Measurements from ENCODE around the gene PIGU. TPM values are rescaled to one million over a fixed set of nuclear protein-coding genes. Genes with fewer than 3 reads are reported as not detected.
A peak's percentile ranks its signal among the peaks of the same experiment; 100 is the strongest.

Gene PIGU
- total and polyA plus RNA-seq, 2 donors (not counting 1 experiment from before 2014, with no cell fraction given) = 12.0 to 19.3 TPM

GRCh38 chr20:34512955-34513419 is 163.9 kb downstream of the PIGU start:
- no peak overlapping the region for H3K9ac ChIP-seq (ENCODE audit: low read length)
- H3K4me2 ChIP-seq (replicated peaks; ENCODE audit: low read depth, low read length, poor library complexity, severe bottlenecking) = no peak overlapping the region
- ChIA-PET POLR2A (no interaction called here), CTCF (interaction anchor here (5.3 kb wide), 1 partner anchor 200 kb away, joined by 38 read pairs; no protein-coding TSS in a partner anchor)
- H2AFZ ChIP-seq (ENCODE audit: insufficient read depth, low read depth, low read length, poor library complexity, severe bottlenecking) = no peak overlapping the region
- no peak for ATAC-seq (ENCODE audit: low read depth)
- no peaks in the 10 kb centered on the region for H3K27me3 Mint-ChIP-seq
- peak overlapping the region; percentile 64 for H3K27ac Mint-ChIP-seq
- H3K27me3 ChIP-seq (replicated peaks in 1 of 4; ENCODE audit: control extremely low read depth in 1 of 4, control insufficient read depth in 3 of 4, insufficient read depth in 4 of 4, low read length in 3 of 4) = no peaks in the 10 kb centered on the region
- no peak overlapping the region for H3K4me3 ChIP-seq (ENCODE audit: control extremely low read depth in 1 of 5, extremely low read depth in 1 of 5, insufficient read depth in 1 of 5, low read depth in 2 of 5, low read length in 4 of 5)
- peak; percentile 19 for DNase-seq
- no peak overlapping the region for H3K4me3 Mint-ChIP-seq
- H3K27ac ChIP-seq (ENCODE audit: low read length in 2 of 2) = peak overlapping the region in 1 of 2 donors; percentile 29
- H3K4me1 Mint-ChIP-seq = peaks cover 29% of the 10 kb centered on the region
- H3K36me3 ChIP-seq (replicated peaks in 1 of 2; ENCODE audit: control extremely low read depth in 1 of 2, control insufficient read depth in 1 of 2, extremely low read depth in 1 of 2, insufficient read depth in 2 of 2, low read length in 1 of 2) = peaks cover 13% of the 10 kb centered on the region in 2 experiments
- H3K4me1 ChIP-seq (ENCODE audit: control insufficient read depth in 2 of 2, insufficient read depth in 2 of 2, low read length in 2 of 2) = peaks cover 5 to 8% of the 10 kb centered on the region in 2 donors
- H4K20me1 ChIP-seq (ENCODE audit: control insufficient read depth, insufficient read depth, low read length, poor library complexity, severe bottlenecking) = peaks cover under 1% of the 10 kb centered on the region
- peaks cover 22% of the 10 kb centered on the region for H3K79me2 ChIP-seq (ENCODE audit: control insufficient read depth, insufficient read depth, low read length)
- no peaks in the 10 kb centered on the region for H3K9me3 Mint-ChIP-seq (ENCODE audit: insufficient read depth)
- TF ChIP-seq CTCF (IDR thresholded peaks at IDR 0.05) (no peak), EZH2 (IDR thresholded peaks at IDR 0.05; ENCODE audit: borderline replicate concordance, insufficient read depth, low read depth, low read length, poor library complexity, severe bottlenecking) (no peak)
- intact Hi-C loops (cut with micrococcal nuclease) = no loop called here
- H3K9me3 ChIP-seq (ENCODE audit: control extremely low read depth in 1 of 3, control insufficient read depth in 2 of 3, insufficient read depth in 1 of 3, low read length in 2 of 3) = no peaks in the 10 kb centered on the region

- no peak overlapping the region for H3K4me3 Mint-ChIP-seq
- POLR2A ChIA-PET = interaction anchor here (0.5 kb wide), 1 partner anchor 187 kb away, joined by 12 read pairs; no protein-coding TSS in a partner anchor
- no peaks in the 10 kb centered on the region for H3K9me3 Mint-ChIP-seq (ENCODE audit: insufficient read depth)
- H3K4me1 Mint-ChIP-seq = peaks cover 26% of the 10 kb centered on the region
- 93% methylated on average over 3 of the region's 4 CpGs for whole genome bisulfite sequencing (ENCODE audit: insufficient coverage)
- H3K79me2 ChIP-seq (ENCODE audit: control insufficient read depth, insufficient read depth, low read length) = peaks cover 16% of the 10 kb centered on the region
- no peak overlapping the region for H3K4me3 ChIP-seq (ENCODE audit: control extremely low read depth in 1 of 5, extremely low read depth in 1 of 5, insufficient read depth in 1 of 5, low read depth in 2 of 5, low read length in 4 of 5)
- H3K4me2 ChIP-seq (replicated peaks; ENCODE audit: low read depth, low read length, poor library complexity, severe bottlenecking) = no peak overlapping the region
- DNase-seq (no peak), ATAC-seq (ENCODE audit: low read depth) (no peak)
- no peaks in the 10 kb centered on the region for H3K27me3 ChIP-seq (replicated peaks in 1 of 4; ENCODE audit: control extremely low read depth in 1 of 4, control insufficient read depth in 3 of 4, insufficient read depth in 4 of 4, low read length in 3 of 4)
- H3K27ac ChIP-seq (ENCODE audit: low read length in 2 of 2) = peak overlapping the region in 1 of 2 donors; percentile 29
- H3K9ac ChIP-seq (ENCODE audit: low read length) = no peak overlapping the region
- CTCF ChIA-PET = interaction anchor here (0.6 to 1.2 kb wide), 2 partner anchors 9 to 257 kb away, joined by 3 to 4 read pairs; no protein-coding TSS in a partner anchor
- H3K27ac Mint-ChIP-seq = peak overlapping the region; percentile 64
- H4K20me1 ChIP-seq (ENCODE audit: control insufficient read depth, insufficient read depth, low read length, poor library complexity, severe bottlenecking) = no peaks in the 10 kb centered on the region
- H3K27me3 Mint-ChIP-seq = no peaks in the 10 kb centered on the region
- TF ChIP-seq EZH2 (IDR thresholded peaks at IDR 0.05; ENCODE audit: borderline replicate concordance, insufficient read depth, low read depth, low read length, poor library complexity, severe bottlenecking) = no peak
- TF ChIP-seq CTCF (IDR thresholded peaks at IDR 0.05) = no peak
- H3K4me1 ChIP-seq (ENCODE audit: control insufficient read depth in 2 of 2, insufficient read depth in 2 of 2, low read length in 2 of 2) = peaks cover 5 to 8% of the 10 kb centered on the region in 2 donors
- H2AFZ ChIP-seq (ENCODE audit: insufficient read depth, low read depth, low read length, poor library complexity, severe bottlenecking) = no peak overlapping the region
- intact Hi-C loops (cut with micrococcal nuclease) = no loop called here
- no peaks in the 10 kb centered on the region for H3K9me3 ChIP-seq (ENCODE audit: control extremely low read depth in 1 of 3, control insufficient read depth in 2 of 3, insufficient read depth in 1 of 3, low read length in 2 of 3)
- H3K36me3 ChIP-seq (replicated peaks in 1 of 2; ENCODE audit: control extremely low read depth in 1 of 2, control insufficient read depth in 1 of 2, extremely low read depth in 1 of 2, insufficient read depth in 2 of 2, low read length in 1 of 2) = peaks cover 14 to 19% of the 10 kb centered on the region in 2 experiments
Measured at GRCh38 chr20:34512266-34512954, 164.5 kb downstream of the PIGU start.
